Activated CD4-positive, alpha-beta T cell treated with anti-CD3 and anti-CD28 coated beads, Interleukin-2, amount 50 U/mL, for 48 hours (primary cell): ENCODE data around the gene ZFAND3.
A peak's percentile ranks its signal among the peaks of the same experiment; 100 is the strongest.

Experiments
- DNase-seq, 2 experiments: peaks; one replicate each; pipeline ENCODE4 v3.0.0-alpha.2; 2020

Gene ZFAND3

GRCh38 chr6:38055203-38055589, 235.7 kb downstream of the ZFAND3 start:
- no peak for DNase-seq

DNA sequence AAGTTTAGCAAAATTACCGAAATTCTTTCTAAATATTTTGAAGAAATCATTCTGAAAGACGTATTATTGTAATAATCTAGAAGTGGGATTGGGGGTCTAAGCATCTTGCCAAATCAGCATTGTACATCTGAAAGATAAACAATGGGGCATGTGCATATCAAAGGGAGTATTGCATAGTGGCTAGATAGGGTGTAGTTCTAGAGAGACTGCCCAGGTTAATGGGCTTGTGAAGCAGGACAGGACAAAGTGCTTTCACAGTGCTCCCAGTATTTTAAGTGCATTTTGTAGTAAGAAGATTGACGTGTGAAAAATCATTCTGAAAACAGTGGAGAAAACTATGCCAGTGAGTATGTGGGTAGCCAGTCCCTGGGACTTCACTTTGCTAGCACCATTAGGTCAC, 236.8 kb downstream of the ZFAND3 start:
- no peak for DNase-seq

GRCh38 chr6:38057994-38058393, 238.5 kb downstream of the ZFAND3 start:
- peak; percentile 61 to 77 for DNase-seq

GRCh38 chr6:38062066-38062465, 242.5 kb downstream of the ZFAND3 start:
- no peak for DNase-seq

- no peak for DNase-seq
Measured at GRCh38 chr6:38063973-38064372, 244.4 kb downstream of the ZFAND3 start.

DNA sequence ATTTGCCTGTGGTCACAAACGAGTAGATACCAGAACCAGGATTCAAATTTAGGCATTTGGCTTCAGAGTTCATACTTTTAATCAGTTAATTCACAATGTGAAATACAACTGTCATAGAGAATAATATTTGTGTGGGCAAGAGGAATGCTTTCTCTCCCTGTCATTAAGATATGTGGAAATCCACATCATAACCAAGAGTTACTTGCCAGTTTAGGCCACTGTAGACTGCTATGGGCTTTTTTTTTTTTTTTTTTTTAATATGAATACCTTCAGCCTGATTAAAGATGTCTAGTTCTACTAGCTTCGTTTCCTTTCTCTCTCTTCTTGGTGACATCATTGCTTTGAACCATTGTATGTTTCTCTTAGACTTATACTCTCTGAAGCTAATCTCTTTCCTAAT, 244.9 kb downstream of the ZFAND3 start:
- no peak for DNase-seq

GRCh38 chr6:38065734-38066305, 246.3 kb downstream of the ZFAND3 start:
- DNase-seq = no peak

GRCh38 chr6:38067263-38067980, 247.9 kb downstream of the ZFAND3 start:
- DNase-seq = no peak

DNA sequence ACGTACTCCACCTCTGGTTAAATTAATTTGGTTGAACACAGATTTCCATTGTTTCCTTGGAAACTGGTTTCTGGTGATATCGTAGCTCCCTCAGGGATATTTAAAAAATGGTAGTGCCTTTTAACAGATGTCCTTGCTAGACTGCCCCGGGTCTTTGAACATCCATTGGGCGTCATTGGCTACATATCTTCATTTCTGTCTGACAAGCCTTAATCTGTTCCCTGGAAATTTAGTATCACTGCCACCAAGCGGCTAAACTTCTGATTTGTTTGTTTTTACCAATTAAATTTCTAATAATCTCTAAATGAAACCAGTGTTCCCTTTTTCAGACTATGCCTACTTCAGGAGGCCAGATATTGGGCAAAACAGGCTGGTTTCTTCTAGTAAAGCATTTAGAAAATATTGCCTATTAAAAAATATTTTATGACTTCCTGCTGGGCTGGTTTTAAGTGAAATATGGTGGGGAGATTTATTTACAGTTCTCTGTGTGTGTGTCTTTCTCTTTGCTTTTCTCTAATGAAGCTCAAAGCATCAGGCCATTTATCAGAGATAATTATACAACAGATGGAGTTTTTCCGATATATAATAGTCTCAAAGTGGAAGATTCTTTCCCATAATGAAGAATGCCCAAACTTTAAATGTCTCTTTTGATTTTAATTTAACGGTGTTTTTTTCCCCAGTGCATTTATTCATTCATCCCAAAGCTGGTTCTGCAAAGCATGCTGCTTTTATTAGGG, 249.5 kb downstream of the ZFAND3 start:
- DNase-seq = no peak

DNA sequence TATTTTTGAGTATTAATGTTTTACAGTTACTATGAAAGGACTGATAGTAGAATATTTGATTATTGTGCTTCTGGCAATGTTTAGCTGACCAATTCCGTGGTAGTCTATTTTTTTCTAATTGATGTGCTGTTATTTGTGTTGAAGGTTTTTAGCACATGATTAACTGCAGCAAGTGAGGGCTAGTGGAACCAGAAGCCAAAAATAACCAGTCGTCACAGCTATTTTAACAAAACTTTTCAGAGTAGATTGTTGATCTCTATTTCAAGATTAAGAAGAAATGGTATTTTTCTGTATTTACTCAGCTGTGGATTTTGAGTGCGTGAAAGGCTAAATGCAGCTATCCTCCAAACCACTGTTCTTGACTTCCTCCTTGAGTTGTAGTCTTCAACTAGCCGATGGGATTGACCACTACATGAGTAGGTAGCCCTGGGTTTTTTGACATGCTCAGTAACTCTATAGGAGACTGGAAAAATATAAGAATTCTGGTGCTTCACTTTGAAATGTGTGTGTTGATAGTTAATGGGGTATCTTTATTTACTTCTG, 258.0 kb downstream of the ZFAND3 start:
- DNase-seq = no peak

DNA sequence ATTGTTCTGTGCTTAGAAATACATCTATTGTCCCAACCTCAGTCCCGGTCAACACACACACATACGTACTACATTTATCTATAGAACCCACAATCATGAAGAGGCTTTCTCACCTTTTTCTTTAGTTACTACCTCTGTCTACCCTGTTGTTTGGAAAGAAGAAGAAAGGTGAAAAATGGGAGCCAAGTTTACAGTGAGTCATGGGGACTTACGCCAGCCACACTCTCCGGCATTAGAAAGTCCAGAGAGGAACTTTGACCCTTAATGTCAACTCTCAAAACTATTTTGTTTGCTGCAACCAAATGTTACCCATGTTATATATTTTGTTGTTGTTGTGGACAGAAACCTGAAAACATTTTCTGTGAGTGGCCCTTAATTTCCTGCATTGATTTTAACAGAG, 259.1 kb downstream of the ZFAND3 start:
- no peak for DNase-seq

GRCh38 chr6:38079107-38079506, 259.6 kb downstream of the ZFAND3 start:
- DNase-seq = no peak

DNA sequence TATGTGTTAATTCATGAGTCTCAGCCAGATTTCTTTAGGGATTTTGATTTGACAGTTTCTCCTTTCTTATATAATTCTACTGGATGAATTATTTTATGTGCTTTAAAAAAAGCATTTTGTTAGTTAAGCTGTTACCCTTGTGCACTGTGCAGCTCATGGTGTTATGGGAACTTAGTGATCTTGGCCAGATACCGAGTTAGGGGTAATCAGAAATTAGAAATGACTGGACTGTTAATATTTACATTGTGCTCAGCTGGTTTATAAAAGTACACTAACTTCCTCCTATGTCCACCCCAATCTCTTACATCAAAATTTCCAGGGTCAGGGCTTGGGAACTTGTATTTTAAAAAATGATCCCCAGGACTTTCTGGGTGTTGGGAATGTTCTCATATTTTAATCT, 260.0 kb downstream of the ZFAND3 start:
- DNase-seq = no peak

DNA sequence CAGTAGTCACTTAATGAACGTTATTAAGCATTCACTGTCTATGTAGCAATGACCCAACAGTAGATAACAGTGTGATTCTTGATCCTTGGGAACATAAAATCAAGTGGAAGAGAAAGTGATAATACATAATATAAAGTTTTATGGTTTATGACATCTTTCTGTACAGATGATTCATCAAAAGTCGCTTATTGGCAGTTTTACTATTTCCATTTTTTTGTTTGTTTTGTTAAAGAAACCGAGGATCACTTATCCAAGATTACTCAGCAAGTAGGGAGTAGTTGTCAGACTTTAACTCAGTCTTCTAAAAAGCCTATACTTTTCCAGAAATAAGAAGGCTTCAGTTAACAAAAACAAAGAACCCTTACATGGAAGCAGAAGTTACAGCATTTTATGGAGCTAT, 260.8 kb downstream of the ZFAND3 start:
- DNase-seq = no peak

DNA sequence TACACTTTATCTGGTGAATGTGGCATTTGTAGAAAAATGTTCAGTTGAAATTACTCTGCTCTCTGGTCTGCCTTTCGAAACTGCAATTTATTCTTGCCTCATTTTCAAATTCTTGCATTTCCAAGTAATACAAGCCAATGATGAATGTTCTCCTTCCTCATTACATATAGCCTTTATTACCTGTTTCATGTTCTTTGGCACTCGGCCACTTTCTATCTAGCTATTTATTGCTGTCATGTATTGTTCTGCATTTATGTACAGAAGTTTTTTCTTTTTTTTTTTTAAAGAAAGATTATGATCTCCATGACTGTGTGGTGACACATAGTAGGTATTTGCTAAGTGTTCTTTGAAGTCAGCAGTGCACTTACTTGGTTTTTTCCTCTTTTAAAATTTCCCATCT, 261.4 kb downstream of the ZFAND3 start:
- DNase-seq = no peak

- DNase-seq = no peak
Measured at GRCh38 chr6:38085031-38085430, 265.5 kb downstream of the ZFAND3 start.

DNA sequence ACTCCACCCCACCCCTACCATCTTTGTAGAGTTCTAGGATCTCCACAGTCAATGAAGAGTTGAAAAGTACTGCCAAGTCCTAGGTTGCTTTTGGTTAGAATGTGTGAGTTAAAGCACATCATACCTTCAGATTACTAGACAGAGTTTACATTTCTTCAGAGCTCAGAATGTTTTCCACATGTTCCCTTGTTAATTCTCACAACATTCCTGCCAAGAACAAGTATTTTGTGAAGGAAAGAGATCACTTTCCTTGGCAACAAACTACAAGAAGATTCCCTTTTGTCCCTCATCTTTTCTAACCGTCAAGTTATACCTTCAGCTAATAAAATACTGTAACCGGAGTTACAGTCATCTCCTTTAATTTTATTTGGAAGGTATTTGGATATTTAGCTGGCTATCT, 266.8 kb downstream of the ZFAND3 start:
- DNase-seq = no peak

DNA sequence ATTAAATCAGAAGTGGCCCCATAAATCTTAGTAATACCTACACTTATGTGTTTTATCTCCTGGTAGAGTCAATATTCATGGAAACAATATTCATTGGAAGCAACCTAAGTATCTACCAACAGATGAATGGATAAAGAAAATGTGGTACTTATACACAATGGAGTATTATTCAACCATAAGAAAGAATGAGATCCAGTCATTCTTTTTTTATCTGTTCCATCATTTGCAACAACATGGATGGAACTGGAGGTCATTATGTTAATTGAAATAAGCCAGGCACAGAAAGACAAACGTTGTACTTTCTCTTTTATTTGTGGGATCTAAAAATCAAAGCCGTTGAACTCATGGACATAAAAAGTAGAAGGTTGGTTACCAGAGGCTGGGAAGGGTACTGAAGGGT, 268.5 kb downstream of the ZFAND3 start:
- no peak for DNase-seq

- no peak for DNase-seq
Measured at GRCh38 chr6:38088829-38089228, 269.3 kb downstream of the ZFAND3 start.

DNA sequence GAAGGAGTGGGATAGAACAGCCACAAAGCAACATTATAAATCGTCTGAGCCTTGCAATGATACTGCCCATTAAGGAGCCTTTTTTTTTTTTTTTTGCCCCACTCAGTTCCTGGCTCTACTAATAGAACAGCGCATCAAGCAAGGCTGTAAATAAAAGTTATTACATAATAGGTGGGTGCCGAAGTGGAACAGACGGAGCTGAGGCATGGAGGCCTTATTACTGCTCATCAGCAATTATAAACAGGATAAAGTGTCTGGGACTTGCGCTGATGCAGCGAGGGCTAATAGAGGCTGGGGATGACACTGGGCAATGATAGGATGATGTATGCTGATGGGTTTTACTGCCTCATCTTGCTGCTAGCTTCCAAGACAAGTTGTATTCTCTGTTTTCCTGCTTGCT, 272.1 kb downstream of the ZFAND3 start:
- no peak for DNase-seq

GRCh38 chr6:38092465-38092864, 272.9 kb downstream of the ZFAND3 start:
- DNase-seq = no peak

GRCh38 chr6:38092964-38093363, 273.4 kb downstream of the ZFAND3 start:
- no peak for DNase-seq

DNA sequence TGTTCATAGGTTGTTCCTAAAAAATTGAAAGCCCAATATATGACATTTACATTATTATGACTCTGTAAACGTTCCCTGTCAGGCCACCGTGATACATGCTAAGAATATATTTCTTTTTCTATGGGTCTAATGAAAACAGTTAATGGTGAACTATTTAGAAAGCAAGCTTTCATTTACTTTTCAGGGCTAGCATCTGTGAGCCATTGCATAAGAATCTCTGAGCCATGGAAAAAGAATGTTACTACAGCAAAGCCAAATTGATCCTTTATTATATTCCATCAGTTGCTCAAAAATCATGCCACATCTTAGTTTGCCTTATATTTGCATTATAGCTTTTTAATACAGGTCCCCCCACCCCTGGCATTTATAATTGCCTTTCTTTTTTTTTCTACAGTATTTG, 275.5 kb downstream of the ZFAND3 start:
- no peak for DNase-seq

DNA sequence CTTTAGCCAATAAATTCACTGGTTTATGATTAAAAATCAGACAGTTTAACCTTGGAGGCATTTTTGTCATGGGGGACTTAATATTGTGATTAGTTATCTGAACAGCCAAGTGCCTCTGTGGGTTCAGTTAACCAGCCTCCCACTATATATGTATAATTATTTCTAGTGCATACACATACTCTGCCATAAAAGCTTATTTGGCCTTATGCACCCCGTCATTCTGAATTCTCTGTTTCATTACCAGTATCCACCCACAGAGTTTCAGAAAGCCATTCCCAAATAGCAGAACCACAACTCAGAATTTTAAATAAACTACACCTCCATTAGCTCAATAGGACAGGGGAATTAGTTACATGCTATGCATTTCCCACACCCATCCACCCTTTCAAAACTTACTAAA, 279.7 kb downstream of the ZFAND3 start:
- no peak for DNase-seq
